ENCODE data around the gene PAPPA2. TPM values are rescaled to one million over a fixed set of nuclear protein-coding genes. Genes with fewer than 3 reads are reported as not detected.
A peak's percentile ranks its signal among the peaks of the same experiment; 100 is the strongest.

Gene PAPPA2
- total and polyA plus RNA-seq, 9 donors, result 0.01 to 0.69 (median 0.32) TPM; not detected in 4

DNA sequence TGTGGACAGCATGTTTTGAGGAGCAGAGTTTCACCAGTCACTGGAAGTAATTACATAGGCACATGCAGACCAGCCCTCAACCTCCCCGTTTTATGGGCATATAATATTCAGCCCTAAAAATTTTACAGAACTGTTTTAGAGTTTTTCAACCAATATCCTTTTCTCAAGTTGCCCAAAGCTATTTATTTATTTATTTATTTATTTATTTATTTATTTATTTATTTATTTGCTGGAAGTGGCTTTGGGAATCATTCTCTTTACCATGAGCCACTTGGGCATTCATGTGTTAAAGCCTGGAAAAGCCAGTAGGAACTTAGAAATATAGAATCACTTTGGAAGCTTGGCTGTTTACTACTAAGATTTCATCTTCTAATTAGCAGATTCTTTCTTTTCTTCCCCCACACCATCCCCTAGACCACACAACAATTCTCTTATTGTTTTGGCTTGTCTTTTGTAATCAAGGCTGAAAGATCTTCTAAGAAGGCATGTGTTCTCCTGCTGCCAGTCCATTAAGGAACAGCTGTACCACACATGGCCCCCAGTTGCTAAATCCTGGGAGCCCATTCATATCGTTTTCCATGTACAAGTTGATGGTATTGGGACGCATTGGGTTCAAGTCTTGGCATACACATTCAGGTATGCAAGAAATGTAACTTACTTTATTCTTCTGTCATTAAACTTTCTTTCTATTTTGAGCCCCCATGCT, 220.0 kb downstream of the PAPPA2 start:
- intact Hi-C loops (cut with DNase I), result no loop called here
- no peaks in the 10 kb centered on the region for H3K36me3 ChIP-seq
- no peaks in the 10 kb centered on the region for H3K9me3 ChIP-seq
- H3K4me3 ChIP-seq, result no peak overlapping the region
- WGBS, 3 donors, result 81 to 87% (median 83%) methylated on average over 3 of the region's 3 CpGs
- TF ChIP-seq EP300 (IDR thresholded peaks at IDR 0.05), result no peak
- TF ChIP-seq, protein P1, sequence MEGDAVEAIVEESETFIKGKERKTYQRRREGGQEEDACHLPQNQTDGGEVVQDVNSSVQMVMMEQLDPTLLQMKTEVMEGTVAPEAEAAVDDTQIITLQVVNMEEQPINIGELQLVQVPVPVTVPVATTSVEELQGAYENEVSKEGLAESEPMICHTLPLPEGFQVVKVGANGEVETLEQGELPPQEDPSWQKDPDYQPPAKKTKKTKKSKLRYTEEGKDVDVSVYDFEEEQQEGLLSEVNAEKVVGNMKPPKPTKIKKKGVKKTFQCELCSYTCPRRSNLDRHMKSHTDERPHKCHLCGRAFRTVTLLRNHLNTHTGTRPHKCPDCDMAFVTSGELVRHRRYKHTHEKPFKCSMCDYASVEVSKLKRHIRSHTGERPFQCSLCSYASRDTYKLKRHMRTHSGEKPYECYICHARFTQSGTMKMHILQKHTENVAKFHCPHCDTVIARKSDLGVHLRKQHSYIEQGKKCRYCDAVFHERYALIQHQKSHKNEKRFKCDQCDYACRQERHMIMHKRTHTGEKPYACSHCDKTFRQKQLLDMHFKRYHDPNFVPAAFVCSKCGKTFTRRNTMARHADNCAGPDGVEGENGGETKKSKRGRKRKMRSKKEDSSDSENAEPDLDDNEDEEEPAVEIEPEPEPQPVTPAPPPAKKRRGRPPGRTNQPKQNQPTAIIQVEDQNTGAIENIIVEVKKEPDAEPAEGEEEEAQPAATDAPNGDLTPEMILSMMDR (IDR thresholded peaks at IDR 0.05), result no peak
- TF ChIP-seq POLR2A (IDR thresholded peaks at IDR 0.05), result no peak
- no peak overlapping the region for H3K27ac ChIP-seq
- DNase-seq, result no peak
- H3K27me3 ChIP-seq, result no peaks in the 10 kb centered on the region
- no peaks in the 10 kb centered on the region for H3K4me1 ChIP-seq (ENCODE audit: insufficient read depth)

GRCh38 chr1:176691251-176692228, 228.6 kb downstream of the PAPPA2 start:
- Histone ChIP-seq H3K9me3 (no peaks in the 10 kb centered on the region), H3K4me3 (no peak overlapping the region), H3K27me3 (no peaks in the 10 kb centered on the region), H3K4me1 (ENCODE audit: insufficient read depth) (no peaks in the 10 kb centered on the region), H3K36me3 (no peaks in the 10 kb centered on the region), H3K27ac (no peak overlapping the region)
- intact Hi-C loops (cut with DNase I), result loop anchor here in 1 of 4 donors (5.0 kb wide), 1 partner anchor 129 kb away; no protein-coding TSS in a partner anchor
- WGBS, 3 donors, result 57 to 60% (median 59%) methylated on average over 8 of the region's 8 CpGs
- no peak for DNase-seq
- TF ChIP-seq, protein P1 (IDR thresholded peaks at IDR 0.05), result peak in 1 of 3 donors; percentile 13
- no peak for TF ChIP-seq EP300 (IDR thresholded peaks at IDR 0.05)
- TF ChIP-seq POLR2A (IDR thresholded peaks at IDR 0.05), result no peak

DNA sequence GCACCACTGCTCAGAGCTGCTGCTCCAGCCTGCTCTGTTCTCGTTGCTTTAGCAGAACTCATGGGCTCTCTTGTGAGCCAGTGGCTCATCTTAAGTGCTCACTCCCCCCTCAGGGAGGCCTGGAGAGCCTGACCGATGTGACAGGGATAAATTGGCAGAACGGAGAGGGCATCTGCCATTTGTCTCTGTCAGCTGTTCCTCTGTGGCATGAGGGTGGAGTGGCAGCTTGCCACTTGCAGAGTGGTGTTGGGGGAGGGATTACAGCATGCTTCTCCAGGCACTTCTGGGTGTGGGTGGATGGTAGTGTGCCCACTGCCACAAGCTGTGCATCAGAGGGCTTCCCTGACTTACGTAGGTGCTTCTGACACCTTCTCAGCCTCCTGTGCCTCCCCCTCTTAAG, 229.5 kb downstream of the PAPPA2 start:
- H3K27ac ChIP-seq, result no peak overlapping the region

More for the DNA sequence above, 229.5 kb downstream of the PAPPA2 start:
- Histone ChIP-seq H3K36me3 (no peaks in the 10 kb centered on the region), H3K9me3 (no peaks in the 10 kb centered on the region), H3K4me1 (ENCODE audit: insufficient read depth) (no peaks in the 10 kb centered on the region), H3K27me3 (no peaks in the 10 kb centered on the region), H3K4me3 (no peak overlapping the region)
- no peak for DNase-seq
- TF ChIP-seq EP300 (IDR thresholded peaks at IDR 0.05) (no peak), POLR2A (IDR thresholded peaks at IDR 0.05) (no peak)
- TF ChIP-seq, protein P1 (IDR thresholded peaks at IDR 0.05), result no peak
- 61 to 67% (median 65%) methylated on average over 4 of the region's 4 CpGs for WGBS, 3 donors
- intact Hi-C loops (cut with DNase I), result loop anchor here in 1 of 4 donors (5.0 kb wide), 1 partner anchor 130 kb away; no protein-coding TSS in a partner anchor
